ENCODE measurements around the gene RBM42. TPM values are rescaled to one million over a fixed set of nuclear protein-coding genes. Genes with fewer than 3 reads are reported as not detected.

The RBM42 gene
- total RNA-seq, 1 donor: 43.0 TPM

DNA sequence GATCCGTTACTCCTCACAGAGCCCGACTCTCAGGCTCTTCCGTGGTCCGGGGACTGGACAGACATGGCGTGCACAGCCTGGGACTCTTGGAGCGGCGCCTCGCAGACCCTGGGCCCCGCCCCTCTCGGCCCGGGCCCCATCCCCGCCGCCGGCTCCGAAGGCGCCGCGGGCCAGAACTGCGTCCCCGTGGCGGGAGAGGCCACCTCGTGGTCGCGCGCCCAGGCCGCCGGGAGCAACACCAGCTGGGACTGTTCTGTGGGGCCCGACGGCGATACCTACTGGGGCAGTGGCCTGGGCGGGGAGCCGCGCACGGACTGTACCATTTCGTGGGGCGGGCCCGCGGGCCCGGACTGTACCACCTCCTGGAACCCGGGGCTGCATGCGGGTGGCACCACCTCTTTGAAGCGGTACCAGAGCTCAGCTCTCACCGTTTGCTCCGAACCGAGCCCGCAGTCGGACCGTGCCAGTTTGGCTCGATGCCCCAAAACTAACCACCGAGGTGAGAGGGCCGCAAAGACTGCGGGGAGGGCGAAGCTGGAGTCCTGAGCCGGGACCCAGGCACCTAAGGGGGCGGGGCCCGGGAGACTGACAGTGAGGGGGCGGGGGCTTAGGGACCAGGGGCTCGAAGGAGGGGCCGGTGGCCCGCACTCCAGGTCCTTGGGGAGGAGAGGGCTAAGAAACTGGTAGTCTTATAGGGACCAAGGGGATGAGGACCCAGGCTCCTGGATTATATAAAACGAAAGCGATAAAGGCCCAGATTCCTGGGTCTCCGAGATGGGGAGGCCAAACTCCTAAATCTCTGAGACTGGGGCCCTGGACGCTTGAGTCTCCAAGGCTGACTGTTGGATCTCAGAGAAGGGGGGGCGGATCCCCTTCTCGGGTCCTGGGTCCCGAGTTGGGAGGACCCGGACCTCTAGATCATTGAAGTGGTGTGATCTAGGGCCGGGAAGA lies 14.7 kb downstream of the RBM42 start:
- TF ChIP-seq, protein P1, sequence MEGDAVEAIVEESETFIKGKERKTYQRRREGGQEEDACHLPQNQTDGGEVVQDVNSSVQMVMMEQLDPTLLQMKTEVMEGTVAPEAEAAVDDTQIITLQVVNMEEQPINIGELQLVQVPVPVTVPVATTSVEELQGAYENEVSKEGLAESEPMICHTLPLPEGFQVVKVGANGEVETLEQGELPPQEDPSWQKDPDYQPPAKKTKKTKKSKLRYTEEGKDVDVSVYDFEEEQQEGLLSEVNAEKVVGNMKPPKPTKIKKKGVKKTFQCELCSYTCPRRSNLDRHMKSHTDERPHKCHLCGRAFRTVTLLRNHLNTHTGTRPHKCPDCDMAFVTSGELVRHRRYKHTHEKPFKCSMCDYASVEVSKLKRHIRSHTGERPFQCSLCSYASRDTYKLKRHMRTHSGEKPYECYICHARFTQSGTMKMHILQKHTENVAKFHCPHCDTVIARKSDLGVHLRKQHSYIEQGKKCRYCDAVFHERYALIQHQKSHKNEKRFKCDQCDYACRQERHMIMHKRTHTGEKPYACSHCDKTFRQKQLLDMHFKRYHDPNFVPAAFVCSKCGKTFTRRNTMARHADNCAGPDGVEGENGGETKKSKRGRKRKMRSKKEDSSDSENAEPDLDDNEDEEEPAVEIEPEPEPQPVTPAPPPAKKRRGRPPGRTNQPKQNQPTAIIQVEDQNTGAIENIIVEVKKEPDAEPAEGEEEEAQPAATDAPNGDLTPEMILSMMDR (IDR thresholded peaks at IDR 0.05; ENCODE audit: insufficient read depth, low read length): no peak
- peak overlapping the region; percentile 65 for H3K4me3 ChIP-seq (ENCODE audit: low read depth, low read length)
- DNase-seq (ENCODE audit: low read depth): peak; percentile 69

DNA sequence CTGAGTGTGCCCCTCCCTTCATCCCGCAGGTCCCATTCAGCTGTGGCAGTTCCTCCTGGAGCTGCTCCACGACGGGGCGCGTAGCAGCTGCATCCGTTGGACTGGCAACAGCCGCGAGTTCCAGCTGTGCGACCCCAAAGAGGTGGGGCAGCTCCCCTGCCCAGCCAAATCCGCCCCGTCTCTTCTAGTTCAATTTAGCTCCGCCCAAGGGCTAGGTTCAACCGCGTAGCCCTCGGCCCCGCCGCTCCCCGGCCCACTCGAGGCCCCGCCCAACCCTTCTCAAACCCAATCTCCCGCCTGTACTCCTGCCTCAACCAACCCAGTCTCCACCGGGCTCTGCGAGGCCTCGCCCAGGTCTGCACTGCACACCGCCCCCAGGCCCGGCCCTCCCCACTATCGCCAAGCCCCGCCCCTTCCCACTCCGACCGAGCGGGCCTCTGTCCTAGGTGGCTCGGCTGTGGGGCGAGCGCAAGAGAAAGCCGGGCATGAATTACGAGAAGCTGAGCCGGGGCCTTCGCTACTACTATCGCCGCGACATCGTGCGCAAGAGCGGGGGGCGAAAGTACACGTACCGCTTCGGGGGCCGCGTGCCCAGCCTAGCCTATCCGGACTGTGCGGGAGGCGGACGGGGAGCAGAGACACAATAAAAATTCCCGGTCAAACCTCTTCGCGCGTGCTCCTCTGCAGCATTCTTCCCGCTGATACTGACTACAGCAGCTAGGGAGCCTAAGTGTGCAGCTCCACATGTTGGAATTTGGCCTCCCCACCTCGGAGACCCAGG lies 15.6 kb downstream of the RBM42 start:
- H3K4me3 ChIP-seq (ENCODE audit: low read depth, low read length): peak overlapping the region; percentile 65
- DNase-seq (ENCODE audit: low read depth): peak; percentile 86
- TF ChIP-seq, protein P1 (IDR thresholded peaks at IDR 0.05; ENCODE audit: insufficient read depth, low read length): peak; percentile 22

DNA sequence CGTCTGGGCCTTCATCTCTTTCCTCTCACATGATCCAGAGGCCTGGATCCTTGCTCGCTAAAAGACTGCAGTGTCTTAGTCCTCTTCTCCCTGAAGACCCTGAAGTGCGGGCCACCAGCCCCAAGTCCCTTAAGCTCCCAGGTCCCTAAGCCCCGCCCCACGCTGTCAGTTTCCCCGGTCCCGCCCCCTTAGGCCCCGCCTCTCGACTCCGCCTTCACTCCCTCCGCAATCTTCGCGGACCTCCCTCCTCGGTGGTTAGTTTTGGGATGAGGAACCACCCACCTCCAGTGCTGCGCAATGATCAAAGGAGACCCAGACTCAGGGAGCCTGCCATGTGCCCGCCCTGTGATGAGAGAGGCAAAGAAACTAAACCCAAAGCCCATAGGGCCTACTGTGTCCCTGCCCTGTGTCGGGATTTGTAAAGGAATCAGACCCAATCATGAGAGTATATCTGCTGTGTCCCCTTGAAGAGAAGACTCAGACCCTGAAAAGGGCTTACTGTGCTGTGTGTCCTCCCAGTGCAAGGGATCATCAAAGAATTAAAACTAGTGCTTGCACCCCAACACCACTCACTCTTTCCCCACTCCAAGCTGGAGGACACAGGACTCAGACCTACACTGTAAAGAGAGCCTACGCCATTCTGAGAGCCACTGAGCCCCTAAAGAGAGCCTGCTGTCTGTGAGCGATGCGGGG lies 16.3 kb downstream of the RBM42 start:
- peak; percentile 49 for DNase-seq (ENCODE audit: low read depth)
- TF ChIP-seq, protein P1 (IDR thresholded peaks at IDR 0.05; ENCODE audit: insufficient read depth, low read length): no peak
- H3K4me3 ChIP-seq (ENCODE audit: low read depth, low read length): peak overlapping the region; percentile 59

- no peak overlapping the region for H3K4me3 ChIP-seq (ENCODE audit: low read depth, low read length)
- TF ChIP-seq, protein P1 (IDR thresholded peaks at IDR 0.05; ENCODE audit: insufficient read depth, low read length): no peak
- no peak for DNase-seq (ENCODE audit: low read depth)
Observed at GRCh38 chr19:35645680-35646511, 17.1 kb downstream of the RBM42 start.

- peak; percentile 96 for DNase-seq (ENCODE audit: low read depth)
- peak within 1 kb of the TSS; percentile 95 for H3K4me3 ChIP-seq (ENCODE audit: low read depth, low read length)
- TF ChIP-seq, protein P1 (IDR thresholded peaks at IDR 0.05; ENCODE audit: insufficient read depth, low read length): no peak
Observed at GRCh38 chr19:35648017-35648961, 19.5 kb downstream of the RBM42 start, which contains the start of gene COX6B1. Gene COX6B1, plus strand, starts transcription at chr19:35648323. Its CDS starts 2,921 bp downstream, at chr19:35651244.

Data from fibroblast of the aortic adventitia (primary cell).